ENCODE measurements around the gene NUP50. TPM values are rescaled to one million over a fixed set of nuclear protein-coding genes. Genes with fewer than 3 reads are reported as not detected.

The NUP50 gene
- polyA plus RNA-seq, 4 donors = 45.7 to 59.5 (median 53.8) TPM

- DNase-seq (ENCODE audit: low read depth in 4 of 4, low spot score in 3 of 4) = no peak
Observed at GRCh38 chr22:45225732-45226502, 62.2 kb downstream of the NUP50 start.

- DNase-seq (ENCODE audit: low read depth in 4 of 4, low spot score in 3 of 4) = no peak
Observed at GRCh38 chr22:45226503-45227186, 62.9 kb downstream of the NUP50 start.

DNA sequence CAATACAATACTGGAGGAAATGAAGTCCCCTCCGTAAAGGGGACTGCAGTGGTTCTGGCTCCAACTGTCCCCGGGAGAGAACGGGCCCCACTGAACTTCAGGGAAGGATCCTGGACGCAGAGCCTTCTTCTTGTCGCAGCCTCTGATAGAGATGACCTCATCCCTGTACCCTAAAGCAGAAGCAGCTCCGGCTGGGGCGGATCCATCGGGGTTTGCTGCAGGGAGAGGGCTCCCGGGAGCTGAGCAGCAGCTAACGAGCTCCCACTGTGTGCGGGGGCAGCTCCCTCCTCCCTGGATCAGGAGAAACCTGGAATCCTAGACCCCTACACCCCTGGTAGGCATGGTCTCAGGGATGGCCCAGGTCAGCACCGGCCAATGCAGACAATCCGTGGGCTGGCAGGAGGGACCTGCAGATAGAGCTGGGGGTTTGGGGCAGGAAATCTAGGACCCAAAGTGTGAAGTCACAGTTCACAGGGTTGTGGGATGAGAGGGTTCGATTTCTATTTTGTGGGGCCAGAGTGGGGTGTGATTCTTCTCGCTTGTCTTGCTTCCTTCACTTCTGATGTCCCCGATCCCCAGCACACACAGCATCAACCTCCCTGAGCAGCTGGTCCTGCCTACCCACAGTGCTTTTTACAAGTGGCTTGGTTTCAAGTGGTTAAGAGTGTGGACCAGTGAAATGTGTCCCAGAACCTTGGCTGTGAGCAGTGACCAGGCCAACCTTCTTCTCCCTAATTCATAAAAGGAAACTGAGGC is 64.1 kb downstream of the NUP50 start:
- DNase-seq (ENCODE audit: low read depth in 4 of 4, low spot score in 3 of 4) = no peak

DNA sequence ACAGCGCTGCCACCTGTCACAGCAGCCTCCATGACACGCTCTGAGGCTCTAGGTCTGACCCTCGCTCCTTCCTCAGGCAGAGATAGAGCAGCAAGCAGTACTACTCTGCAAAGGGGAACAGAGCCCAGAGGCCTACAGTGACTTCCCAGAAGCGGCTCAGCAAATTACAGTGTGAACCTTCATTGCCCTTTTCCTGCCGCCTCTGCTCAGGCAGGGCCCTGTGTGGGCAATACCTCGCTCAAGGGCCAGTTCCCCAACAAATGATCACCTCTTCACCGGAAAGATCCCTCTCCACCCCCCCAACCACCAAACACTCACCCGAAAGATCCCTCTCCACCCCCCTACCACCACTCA is 64.7 kb downstream of the NUP50 start:
- no peak for DNase-seq (ENCODE audit: low read depth in 4 of 4, low spot score in 3 of 4)

DNA sequence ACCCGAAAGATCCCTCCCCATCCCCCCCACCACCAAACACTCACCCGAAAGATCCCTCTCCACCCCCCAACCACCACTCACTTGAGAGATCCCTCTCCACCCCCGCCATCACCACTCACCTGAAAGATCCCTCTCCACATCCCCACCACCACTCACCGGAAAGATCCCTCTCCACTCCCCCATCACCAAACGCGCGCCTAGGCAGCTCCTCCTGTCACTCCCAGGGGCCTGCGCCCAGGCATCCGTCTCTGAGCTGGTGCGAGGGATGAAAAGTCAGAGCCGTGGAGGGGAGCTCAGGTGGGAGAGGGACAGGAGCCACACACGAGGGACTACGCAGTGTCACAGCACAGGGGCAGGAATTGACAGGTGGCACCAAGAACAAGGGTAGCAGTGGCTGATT is 65.5 kb downstream of the NUP50 start:
- no peak for DNase-seq (ENCODE audit: low read depth in 4 of 4, low spot score in 3 of 4)

- no peak for DNase-seq (ENCODE audit: low read depth in 4 of 4, low spot score in 3 of 4)
Observed at GRCh38 chr22:45230026-45230721, 66.4 kb downstream of the NUP50 start.

DNA sequence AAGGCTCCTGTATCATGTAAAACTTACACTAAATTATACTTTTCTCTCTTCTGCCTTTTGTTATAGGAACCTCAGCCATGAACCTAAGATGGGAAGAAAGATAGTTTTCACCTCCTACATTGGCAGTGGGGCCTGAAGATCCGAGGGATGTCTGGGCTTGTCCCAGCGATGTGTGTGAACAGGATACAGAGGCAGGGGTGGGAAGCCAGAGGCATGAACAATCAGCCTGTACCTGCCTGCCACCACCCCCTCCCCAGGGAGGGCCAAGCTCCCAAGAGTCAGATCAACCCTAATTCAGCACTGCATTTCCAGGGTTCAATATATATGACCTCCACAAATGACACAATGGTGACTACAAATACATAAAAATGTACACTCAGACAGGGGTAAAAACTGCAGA is 67.6 kb downstream of the NUP50 start:
- DNase-seq (ENCODE audit: low read depth in 4 of 4, low spot score in 3 of 4) = no peak

- no peak for DNase-seq (ENCODE audit: low read depth in 4 of 4, low spot score in 3 of 4)
Observed at GRCh38 chr22:45233386-45233785, 69.7 kb downstream of the NUP50 start.

- DNase-seq (ENCODE audit: low read depth in 4 of 4, low spot score in 3 of 4) = no peak
Observed at GRCh38 chr22:45233827-45234226, 70.1 kb downstream of the NUP50 start.

DNA sequence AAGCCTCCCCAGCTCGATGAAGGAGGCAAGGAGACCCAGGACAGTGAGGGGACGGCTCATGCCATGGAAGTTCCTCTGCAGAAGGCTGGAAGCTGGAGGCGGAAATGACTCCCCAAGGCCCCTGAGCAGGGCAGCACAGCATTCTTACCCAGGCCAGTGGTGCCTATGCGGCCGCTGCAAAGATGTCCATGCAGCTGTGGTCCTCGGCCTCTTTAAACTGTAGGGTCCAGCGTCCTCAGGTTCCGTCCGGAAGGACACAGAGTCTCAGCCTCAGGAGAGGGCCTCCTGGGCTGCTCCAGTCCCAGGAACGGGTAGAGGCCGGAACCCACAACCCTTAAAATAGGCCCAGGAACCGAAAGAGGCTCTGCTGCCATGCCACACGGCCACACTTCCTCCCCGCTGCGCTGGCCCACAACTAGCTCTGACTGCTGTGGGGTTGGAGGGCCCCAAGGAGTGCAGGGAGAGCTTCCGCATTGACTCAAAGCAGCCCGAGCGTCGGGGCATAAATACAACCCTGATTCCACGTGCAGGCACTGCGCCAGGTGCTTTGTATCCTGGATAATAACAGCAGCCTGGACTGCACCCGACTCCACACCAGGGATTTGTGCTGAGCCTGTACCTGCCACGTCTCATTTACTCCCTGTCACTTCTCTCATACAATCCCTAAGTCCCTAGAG is 71.5 kb downstream of the NUP50 start:
- DNase-seq (ENCODE audit: low read depth in 4 of 4, low spot score in 3 of 4) = no peak

GRCh38 chr22:45235851-45236342 is 72.2 kb downstream of the NUP50 start:
- DNase-seq (ENCODE audit: low read depth in 4 of 4, low spot score in 3 of 4) = no peak

- DNase-seq (ENCODE audit: low read depth in 4 of 4, low spot score in 3 of 4) = no peak
Observed at GRCh38 chr22:45237065-45237990, 73.6 kb downstream of the NUP50 start.

Other genes starting within 250 kb of the NUP50 start
- 1 to 10 TPM; 2.2 to 6.9 (median 3.8) TPM for gene PHF21B, start 153.9 kb upstream of the NUP50 start, polyA plus RNA-seq (ENCODE audit: insufficient read length in 4 of 4)
- gene KIAA0930, start 77.0 kb downstream of the NUP50 start, polyA plus RNA-seq (ENCODE audit: insufficient read length in 4 of 4) = 10 to 100 TPM; 17.4 to 25.2 (median 24.1) TPM
- 10 to 100 TPM in 1 of 4 donors, 1 to 10 TPM in 2, under 1 TPM in 1; 0.22 to 11.5 (median 3.2) TPM for gene UPK3A, start 121.0 kb downstream of the NUP50 start, polyA plus RNA-seq (ENCODE audit: insufficient read length in 4 of 4)
- 10 to 100 TPM; 17.4 to 36.5 (median 28.7) TPM for gene FAM118A, start 146.0 kb downstream of the NUP50 start, polyA plus RNA-seq (ENCODE audit: insufficient read length in 4 of 4)
- under 1 TPM; 0.14 to 0.53 (median 0.19) TPM for gene SMC1B, start 249.7 kb downstream of the NUP50 start, polyA plus RNA-seq (ENCODE audit: insufficient read length in 4 of 4)
- gene RIBC2, start 249.8 kb downstream of the NUP50 start, polyA plus RNA-seq (ENCODE audit: insufficient read length in 4 of 4) = 1 to 10 TPM; 3.4 to 7.5 (median 7.4) TPM